Frontal cortex (tissue), 4 donors: Measurements from ENCODE around the gene TRIM39. TPM values are rescaled to one million over a fixed set of nuclear protein-coding genes. Genes with fewer than 3 reads are reported as not detected.
A peak's percentile ranks its signal among the peaks of the same experiment; 100 is the strongest.

Source experiments
- DNase-seq, 2 donors: peaks; one replicate each; pipeline ENCODE4 v3.0.0; 2012; ENCODE audit warnings: low spot score in 2 of 2
- FAIRE-seq: peaks from 2 replicates; lab custom pipeline; 2012; peaks lifted over from hg19 to GRCh38; lab: Jason Lieb, UNC
- total RNA-seq: library from RNA; depleted of rRNA; stranded (reverse); fragments of >200 nt; gene quantifications from one replicate; pipeline ENCODE4 v1.2.3, GENCODE V29; 2014
- donor health status: control.
- donor health status: control.
- donor health status: control.

Gene TRIM39
- total RNA-seq, 1 donor from 2014 or later, result 9.8 TPM

DNA sequence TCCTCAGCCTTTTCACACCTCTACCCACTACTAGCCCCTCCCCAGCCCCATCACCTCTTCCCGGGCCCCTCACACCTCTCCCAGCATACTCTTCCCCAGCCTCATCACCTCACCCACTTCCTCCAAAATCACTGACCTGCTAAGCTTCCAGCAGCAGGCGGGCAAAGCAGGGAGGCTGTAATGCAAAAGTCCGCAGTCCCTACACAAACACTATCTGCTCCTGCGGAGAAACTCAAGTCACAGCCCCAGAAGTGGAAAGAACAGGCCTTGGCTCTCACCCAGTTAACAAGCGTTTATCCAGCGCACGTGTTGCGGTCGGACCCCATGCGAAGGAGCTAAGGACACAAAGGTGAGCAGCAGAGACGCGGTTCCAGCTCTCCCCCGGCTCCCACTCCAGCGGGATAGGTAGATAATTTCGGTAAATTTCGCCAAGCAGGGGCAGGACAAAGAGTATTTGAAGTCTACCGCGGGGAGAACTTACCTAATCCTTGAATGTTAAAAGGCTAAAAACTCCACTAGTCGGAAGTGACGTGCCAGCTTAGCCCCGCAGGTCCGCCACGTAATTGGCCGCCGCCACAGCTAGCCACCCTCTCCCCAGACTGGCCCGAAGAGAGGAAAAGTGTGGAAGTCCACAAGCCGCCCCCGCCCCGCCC lies 728 bp upstream of the TRIM39 start:
- peak in 1 of 2 donors; percentile 33 for DNase-seq
- no peak for FAIRE-seq

DNA sequence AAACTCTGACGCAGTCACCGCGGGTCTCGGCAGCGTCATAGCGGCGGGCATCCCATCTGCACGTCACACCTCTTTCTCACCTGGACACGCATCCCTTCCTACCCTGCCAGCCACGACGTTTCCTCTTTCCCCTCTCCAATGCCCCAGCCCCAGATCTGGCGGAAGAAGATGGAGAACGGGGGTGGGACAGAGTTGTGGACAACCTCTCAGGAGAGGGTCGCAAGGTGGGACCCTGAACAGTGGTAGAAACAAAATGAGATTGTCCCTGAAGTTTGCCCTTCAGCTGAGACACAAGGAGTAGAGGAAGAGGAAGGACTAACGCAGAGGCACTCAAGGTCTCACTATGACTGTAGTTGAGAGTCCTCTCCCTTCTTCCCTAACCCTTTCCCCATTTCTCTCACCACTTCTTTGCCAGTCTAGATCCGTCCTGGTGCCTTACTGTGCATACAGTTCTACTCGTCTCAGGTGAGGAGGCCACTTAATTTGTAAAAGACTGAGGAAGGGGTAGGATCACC lies 562 bp downstream of the TRIM39 start:
- DNase-seq (peak in 1 of 2 donors; percentile 16), FAIRE-seq (no peak)

DNA sequence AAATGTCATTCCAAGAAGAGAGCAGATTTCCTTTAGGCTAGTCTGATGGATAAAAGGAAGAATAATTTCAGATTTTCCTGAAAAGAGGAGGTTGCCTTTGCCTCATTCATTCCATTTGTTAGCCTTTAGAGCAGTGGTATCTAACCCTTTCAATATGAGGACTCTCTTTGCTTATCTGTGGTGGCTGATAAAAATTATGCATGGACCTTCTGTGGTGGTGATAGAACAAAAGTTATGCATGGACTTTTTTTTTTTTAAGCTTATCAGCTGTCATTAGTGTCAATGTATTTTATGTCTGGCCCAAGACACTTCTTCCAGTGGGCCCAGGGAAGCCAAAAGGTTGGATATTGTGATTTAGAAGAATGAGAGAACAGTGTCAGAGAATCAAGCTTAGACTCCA lies 1.7 kb downstream of the TRIM39 start:
- DNase-seq, result no peak

DNA sequence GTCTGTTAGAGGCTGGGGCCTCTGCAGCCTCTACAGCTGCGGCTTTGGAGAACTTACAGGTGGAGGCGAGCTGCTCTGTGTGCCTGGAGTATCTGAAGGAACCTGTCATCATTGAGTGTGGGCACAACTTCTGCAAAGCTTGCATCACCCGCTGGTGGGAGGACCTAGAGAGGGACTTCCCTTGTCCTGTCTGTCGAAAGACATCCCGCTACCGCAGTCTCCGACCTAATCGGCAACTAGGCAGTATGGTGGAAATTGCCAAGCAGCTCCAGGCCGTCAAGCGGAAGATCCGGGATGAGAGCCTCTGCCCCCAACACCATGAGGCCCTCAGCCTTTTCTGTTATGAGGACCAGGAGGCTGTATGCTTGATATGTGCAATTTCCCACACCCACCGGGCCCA lies 2.6 kb downstream of the TRIM39 start:
- no peak for FAIRE-seq
- no peak for DNase-seq

More for the DNA sequence above, 1.7 kb downstream of the TRIM39 start:
- FAIRE-seq, result no peak

DNA sequence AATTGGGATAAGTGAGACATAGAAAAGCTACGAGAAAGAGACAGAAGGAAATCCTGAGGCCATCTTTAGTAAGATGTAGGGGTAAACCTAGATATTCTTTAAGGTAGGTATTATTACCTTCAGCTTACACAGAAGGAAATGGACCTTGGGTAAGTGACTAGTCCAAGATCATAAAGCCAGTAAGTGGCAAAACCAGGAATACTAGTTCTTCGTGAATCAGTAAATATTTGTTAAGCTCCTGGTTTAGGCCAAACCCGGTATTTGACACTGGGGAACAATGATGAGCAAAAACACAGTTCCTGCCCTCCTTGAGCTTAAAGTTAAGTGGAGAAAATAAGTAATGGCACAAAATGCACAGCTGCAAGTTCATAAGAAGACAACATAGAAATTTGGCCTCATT lies 5.3 kb downstream of the TRIM39 start:
- no peak for DNase-seq
- no peak for FAIRE-seq

DNA sequence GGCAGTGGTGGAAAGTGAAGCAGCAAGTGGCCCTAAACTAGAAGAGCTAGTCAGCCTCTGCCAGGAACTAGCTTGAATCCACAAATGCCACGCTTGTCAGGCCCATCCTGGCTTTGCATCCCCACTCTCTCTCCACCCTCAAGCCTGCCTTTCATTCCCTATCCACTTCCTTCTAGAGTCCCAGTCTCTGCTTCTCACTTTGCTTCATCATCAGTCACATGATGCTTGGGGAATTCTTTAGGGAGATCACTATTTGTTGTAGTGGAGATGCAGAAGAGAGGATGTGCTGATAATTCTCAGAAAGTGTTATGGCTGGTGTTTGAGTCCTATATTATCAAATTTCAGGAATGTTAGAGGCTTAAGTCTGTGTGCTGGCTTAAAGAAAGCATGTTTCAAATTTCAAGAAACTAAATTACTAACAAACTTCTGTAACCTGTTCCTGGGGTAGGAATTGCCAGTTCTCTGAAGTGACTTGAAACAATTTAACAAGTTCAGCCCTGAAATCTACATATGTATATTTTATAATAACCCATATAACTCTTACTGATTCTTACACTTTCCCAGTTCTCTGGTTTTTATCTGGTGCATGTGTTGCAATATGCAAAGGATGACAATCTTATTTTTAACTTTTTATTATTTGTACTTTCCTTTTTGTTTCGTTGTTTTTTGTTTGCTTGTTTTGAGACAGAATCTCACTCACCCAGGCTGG lies 7.5 kb downstream of the TRIM39 start:
- FAIRE-seq (no peak), DNase-seq (no peak)

DNA sequence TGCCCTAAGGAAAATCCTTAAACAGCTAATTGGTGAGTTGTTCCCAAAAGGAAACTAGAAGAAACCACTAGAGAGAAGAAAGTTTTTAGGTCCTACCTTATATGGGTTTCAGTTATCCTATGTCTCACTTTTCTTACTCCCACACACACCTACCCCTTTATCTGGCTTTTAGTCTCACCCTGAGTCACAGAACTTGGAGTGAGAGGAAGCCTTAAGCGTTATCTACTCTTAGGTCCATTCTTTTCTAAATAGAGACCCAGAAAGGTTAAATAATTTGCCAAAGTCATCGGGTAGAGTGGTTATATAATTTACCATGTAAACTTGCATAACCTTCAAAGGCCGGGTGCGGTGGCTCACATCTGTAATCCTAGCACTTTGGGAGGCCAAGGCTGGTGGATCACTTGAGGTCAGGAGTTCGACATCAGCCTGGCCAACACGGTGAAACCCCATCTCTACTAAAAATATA lies 13.9 kb downstream of the TRIM39 start:
- FAIRE-seq (no peak), DNase-seq (no peak)

DNA sequence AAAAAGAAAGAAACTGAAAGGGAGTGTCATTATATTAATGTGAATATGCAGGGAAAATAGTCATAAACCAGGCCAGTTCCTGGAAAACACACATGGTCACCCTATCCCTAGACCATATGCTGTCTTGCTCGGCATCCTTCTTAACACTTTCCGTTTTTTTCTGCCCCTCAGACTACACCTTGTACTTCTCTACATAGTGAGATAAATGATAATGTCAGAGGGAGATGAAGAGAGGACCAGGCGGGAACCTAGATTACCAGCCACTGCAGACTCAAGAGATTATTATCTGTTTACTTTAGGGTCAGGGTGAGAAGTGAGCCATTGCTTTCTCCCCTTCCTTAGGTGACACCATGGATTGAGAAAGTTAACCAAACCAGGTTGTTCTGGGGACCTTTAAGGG lies 14.5 kb downstream of the TRIM39 start:
- FAIRE-seq (no peak), DNase-seq (no peak)

DNA sequence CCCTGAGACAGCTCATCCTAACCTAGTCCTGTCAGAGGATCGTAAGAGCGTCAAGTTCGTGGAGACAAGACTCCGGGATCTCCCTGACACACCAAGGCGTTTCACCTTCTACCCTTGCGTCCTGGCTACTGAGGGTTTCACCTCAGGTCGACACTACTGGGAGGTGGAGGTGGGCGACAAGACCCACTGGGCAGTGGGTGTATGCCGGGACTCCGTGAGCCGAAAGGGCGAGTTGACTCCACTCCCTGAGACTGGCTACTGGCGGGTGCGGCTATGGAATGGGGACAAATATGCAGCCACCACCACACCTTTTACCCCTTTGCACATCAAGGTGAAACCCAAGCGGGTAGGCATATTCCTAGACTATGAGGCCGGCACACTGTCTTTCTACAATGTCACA lies 15.0 kb downstream of the TRIM39 start:
- FAIRE-seq (no peak), DNase-seq (no peak)

DNA sequence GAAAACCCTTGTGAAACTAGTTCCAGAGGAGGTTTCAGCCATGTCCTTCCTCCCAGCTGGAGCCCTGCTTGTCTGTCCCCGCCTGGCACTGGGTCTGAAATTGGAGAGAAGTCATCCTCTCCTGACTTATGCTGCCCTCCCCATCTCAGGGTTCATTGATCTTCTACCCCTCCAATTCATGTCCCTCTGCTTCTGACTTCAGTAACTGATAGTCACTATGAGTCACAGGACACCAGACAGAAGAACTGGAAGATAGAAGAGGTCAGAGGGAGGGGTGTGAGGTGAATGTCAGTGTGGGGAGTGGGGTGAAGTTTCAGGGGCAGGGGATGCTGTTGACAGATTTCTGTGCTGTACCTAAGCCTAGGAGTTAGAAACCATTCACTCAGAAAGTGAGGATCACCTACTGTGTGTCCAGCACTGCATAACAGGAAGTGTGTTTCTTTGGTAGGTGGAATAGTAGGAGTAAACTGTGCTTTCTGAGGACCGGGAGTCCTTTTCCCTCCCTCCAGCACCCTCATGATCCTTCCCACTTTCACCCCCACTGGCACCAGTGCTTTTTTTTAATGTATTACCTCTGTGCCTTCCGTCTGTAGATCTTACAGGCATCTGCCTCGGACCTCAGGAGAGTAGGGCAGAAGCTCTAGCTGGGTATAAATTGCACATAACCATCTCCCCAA lies 17.6 kb downstream of the TRIM39 start:
- DNase-seq (no peak), FAIRE-seq (no peak)

DNA sequence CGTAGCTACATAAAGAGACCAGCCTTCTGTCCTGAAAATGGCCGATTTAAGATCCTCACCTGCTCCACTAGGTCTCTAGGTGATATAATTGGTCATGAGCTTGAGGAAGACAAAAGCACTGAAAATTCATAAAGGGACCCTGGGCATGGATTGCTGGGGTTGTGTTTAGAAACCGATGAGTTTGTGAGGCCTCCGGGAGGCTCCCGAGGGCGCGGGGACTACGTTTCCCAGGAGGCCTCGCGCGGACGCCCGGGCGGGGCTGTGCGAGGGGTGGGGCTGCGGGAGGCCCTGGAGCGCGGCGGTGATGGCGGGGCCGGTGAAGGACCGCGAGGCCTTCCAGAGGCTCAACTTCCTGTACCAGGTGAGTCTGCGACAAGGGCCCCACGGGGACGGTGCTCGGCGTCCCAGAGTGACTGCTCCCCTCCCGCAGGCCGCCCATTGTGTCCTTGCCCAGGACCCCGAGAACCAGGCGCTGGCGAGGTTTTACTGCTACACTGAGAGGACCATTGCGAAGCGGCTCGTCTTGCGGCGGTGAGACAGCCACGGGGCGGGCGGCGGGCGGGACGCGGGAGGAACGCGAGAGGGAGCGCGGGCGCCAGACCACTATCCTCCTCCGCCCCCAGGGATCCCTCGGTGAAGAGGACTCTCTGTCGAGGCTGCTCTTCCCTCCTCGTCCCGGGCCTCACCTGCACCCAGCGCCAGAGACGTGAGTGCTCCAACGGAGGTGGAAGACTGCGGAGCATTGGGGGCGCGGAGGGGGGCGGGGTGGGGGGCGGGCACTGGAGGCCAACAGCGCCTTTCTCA lies 18.3 kb downstream of the TRIM39 start, which contains the start of gene RPP21:
TSS of gene RPP21 (plus strand) at position 289 of the 804 bp plus-strand sequence. CDS start at position 305, 16 bp downstream.
- DNase-seq (peak; percentile 91 to 95), FAIRE-seq (no peak)

DNA sequence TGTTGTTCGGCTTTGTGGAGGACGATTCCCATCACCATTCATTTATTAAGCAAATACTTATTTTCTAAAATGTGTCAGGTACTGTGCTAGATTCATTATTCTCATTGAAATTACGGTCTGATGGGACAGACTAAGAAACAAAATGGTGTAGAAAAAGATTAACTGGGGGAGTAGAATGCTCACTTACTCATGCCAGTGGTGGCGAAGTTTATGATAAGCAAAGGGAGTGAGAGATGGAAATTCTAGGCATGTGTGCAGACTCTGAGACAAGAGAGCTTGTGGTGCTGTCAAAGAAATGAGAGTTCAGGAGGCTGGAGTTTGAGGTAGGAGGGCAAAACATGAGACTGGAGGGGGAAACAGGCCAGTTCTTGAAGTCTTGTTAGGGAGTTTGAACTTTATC lies 19.1 kb downstream of the TRIM39 start:
- no peak for DNase-seq
- FAIRE-seq, result no peak

DNA sequence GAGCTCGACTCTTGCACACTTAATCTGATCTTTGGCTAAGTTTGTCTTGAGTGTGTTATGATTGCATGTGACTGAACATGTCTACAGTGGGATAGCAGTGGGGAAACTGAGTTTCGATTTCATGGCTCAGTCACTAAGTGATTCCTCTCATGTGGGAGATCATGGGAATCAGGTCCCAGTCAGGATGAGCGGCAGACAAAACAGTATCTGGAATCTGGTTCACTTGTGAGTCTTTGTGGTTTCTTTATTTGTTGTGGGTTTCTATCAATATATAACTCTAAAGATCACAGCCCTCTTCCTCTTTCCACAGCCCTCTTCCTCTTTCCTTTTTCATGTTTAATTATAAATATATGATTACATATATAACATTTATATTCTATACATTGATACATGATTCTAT lies 22.2 kb downstream of the TRIM39 start:
- no peak for DNase-seq
- FAIRE-seq, result no peak

DNA sequence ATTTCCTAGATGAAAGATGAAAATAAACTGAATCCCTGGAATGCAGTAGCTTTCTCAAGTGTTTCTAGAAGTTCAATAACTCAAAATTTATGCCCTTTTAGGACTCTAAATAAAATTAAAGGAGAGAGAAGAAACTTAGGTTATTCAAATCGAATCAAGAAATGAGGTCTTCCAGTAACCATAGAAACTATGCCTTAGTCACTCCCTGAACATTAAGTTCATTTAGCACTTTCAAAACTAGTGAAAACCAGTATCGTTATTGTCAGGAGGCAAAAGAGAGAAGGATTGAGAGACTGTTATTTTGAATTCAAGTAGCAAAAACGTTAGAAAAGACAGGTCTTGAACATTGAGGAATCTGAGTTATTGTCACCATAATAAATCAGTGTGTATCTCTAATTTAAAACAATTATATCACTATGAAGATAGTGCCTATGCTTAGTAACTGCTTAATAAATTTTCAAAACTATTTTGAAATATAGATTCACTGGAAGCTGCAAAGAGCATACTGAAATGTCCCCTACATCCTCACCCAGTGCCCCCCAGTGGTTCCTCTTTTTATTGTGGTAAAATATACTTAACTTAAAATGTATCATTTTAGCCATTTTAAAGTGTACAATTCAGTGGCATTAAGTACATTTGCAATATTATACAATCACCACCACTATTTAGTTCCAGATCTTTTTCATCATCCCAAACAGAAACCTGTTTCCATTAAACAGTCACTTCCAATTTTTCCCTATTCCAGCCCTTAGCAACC lies 22.9 kb downstream of the TRIM39 start:
- DNase-seq (no peak), FAIRE-seq (no peak)

DNA sequence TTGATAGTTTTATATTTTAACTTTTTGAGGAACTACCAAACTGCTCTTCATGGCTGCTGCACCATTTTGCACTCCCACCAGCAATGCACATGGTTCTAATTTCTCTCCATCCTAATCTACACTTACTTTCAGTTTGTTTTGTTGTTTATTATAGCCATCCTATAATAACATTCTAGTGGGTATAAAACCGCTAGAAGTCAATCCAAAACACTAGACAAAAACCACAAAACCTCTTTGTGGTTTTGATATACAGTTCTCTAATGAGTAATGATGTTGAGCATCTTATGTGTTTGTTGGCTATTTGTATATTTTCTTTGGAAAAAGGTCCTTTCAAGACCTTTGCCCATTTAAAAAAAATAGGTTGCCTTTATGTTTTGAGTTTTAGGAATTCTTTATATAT lies 23.8 kb downstream of the TRIM39 start:
- DNase-seq, result no peak
- FAIRE-seq, result no peak

DNA sequence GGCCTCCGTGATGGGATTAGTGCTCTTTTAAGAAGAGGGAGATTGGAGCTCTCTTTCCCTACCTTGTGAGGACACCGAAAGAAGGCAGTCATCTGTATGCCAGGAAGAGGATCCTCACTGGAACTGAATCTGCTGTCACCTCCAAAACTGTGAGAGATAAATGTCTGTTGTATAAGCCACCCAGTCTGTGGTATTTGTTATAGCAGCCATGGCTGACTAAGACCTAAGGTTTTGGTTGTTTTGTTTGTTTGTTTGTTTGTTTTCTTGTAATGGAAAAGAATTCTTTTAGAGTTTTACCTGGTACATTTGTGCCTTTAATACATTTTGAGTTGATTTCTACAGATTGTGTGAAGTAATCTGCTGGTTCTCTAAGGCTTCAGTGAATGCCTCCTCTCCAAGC lies 25.8 kb downstream of the TRIM39 start:
- DNase-seq, result no peak
- FAIRE-seq, result no peak

DNA sequence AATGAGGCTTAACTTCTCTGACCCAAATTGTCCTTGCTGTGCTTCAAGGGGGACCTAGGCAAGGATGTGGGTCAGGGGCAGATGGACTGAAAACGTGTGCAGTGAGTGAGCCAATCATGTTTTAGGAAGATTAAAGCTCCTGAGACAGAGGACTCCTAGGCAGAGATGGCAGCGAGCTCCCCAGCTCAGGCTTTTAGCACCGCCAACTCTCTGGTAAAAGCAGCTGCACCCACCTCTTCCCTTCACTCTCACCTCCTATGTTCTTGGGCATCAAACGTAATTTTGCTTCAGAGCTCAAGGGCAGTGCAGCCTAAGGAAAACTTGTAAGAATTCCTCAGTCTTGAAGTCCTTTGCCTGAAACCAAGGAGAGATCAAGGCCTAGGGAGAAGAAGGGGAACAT lies 28.6 kb downstream of the TRIM39 start:
- DNase-seq, result no peak
- no peak for FAIRE-seq

DNA sequence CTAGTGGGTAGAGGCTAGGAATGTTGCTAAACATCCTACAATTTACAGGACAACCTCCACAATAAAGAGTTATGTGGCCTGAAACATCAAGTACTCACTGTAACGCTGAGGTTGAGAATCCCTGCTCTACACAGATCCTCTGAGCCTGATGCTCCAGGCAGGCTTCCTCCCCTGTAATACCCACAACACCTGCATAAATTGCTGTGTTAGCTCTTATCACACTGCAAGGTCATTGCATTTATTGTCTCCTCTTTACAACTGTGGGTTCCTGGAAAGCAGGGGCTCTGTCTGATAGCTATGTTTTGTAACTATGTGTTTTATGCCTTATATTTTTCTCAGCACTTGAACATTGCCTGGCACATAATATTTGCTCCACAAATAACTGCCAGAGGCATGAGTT lies 29.8 kb downstream of the TRIM39 start:
- DNase-seq, result no peak
- no peak for FAIRE-seq
